HG03469 (cell line): ENCODE data around the gene IRF6.
"Not testable (repeated sequence)": the region's sequence is repeated elsewhere in the genome, so short reads cannot be mapped to it uniquely, and the experiment has no call there.

Experiments
- ATAC-seq: cut with Tn5 transposase; IDR thresholded peaks from one replicate; pipeline ENCODE4 v1.9.1; 2021; ENCODE audit warnings: mild to moderate bottlenecking, moderate library complexity, moderate number of reproducible peaks; ENCODE audit not compliant: unreplicated experiment

The IRF6 gene

GRCh38 chr1:209823143-209824041, 17.4 kb upstream of the IRF6 start:
- no peak for ATAC-seq

- no peak for ATAC-seq
Measured at GRCh38 chr1:209822706-209823105, 16.8 kb upstream of the IRF6 start.

- ATAC-seq, result no peak
Measured at GRCh38 chr1:209820986-209821385, 15.0 kb upstream of the IRF6 start.

- no peak for ATAC-seq
Measured at GRCh38 chr1:209819058-209819457, 13.1 kb upstream of the IRF6 start.

- ATAC-seq, result no peak
Measured at GRCh38 chr1:209817691-209818090, 11.7 kb upstream of the IRF6 start.

- ATAC-seq, result no peak
Measured at GRCh38 chr1:209816923-209817322, 11.0 kb upstream of the IRF6 start.

GRCh38 chr1:209815931-209816341, 10.0 kb upstream of the IRF6 start:
- ATAC-seq, result no peak

- no peak for ATAC-seq
Measured at GRCh38 chr1:209815490-209815889, 9.5 kb upstream of the IRF6 start.

GRCh38 chr1:209813902-209814301, 8.0 kb upstream of the IRF6 start:
- no peak for ATAC-seq

GRCh38 chr1:209810783-209811182, 4.8 kb upstream of the IRF6 start:
- ATAC-seq, result no peak

GRCh38 chr1:209809611-209810010, 3.7 kb upstream of the IRF6 start:
- ATAC-seq, result no peak

GRCh38 chr1:209808059-209808581, 2.2 kb upstream of the IRF6 start:
- ATAC-seq, result no peak

- no peak for ATAC-seq
Measured at GRCh38 chr1:209807509-209807908, 1.6 kb upstream of the IRF6 start.

GRCh38 chr1:209805341-209805781, 581 bp downstream of the IRF6 start:
- no peak for ATAC-seq

GRCh38 chr1:209803568-209803967, 2.4 kb downstream of the IRF6 start:
- no peak for ATAC-seq

- no peak for ATAC-seq
Measured at GRCh38 chr1:209802780-209803152, 3.2 kb downstream of the IRF6 start.

- ATAC-seq, result no peak
Measured at GRCh38 chr1:209802117-209802779, 3.7 kb downstream of the IRF6 start.

GRCh38 chr1:209800984-209801834, 4.7 kb downstream of the IRF6 start:
- ATAC-seq, result no peak

GRCh38 chr1:209797978-209798639, 7.8 kb downstream of the IRF6 start:
- no peak for ATAC-seq

- not testable (repeated sequence) for ATAC-seq
Measured at GRCh38 chr1:209793711-209794110, 12.2 kb downstream of the IRF6 start.
